IPS DF 19.7 (cell line): ENCODE results near the gene ADAM12.

ENCODE experiments used
- DNase-seq: peaks from one replicate; pipeline ENCODE4 v3.0.0-alpha.2; 2013; ENCODE audit warnings: low read depth, low spot score

The ADAM12 gene

GRCh38 chr10:126235091-126235978, 152.9 kb downstream of the ADAM12 start:
- no peak for DNase-seq

GRCh38 chr10:126234630-126235029, 153.6 kb downstream of the ADAM12 start:
- DNase-seq, result no peak

GRCh38 chr10:126233182-126234148, 154.8 kb downstream of the ADAM12 start:
- no peak for DNase-seq

- DNase-seq, result no peak
Measured at GRCh38 chr10:126230587-126230986, 157.7 kb downstream of the ADAM12 start.

GRCh38 chr10:126229686-126230085, 158.6 kb downstream of the ADAM12 start:
- no peak for DNase-seq

- DNase-seq, result no peak
Measured at GRCh38 chr10:126227762-126228134, 160.5 kb downstream of the ADAM12 start.

DNA sequence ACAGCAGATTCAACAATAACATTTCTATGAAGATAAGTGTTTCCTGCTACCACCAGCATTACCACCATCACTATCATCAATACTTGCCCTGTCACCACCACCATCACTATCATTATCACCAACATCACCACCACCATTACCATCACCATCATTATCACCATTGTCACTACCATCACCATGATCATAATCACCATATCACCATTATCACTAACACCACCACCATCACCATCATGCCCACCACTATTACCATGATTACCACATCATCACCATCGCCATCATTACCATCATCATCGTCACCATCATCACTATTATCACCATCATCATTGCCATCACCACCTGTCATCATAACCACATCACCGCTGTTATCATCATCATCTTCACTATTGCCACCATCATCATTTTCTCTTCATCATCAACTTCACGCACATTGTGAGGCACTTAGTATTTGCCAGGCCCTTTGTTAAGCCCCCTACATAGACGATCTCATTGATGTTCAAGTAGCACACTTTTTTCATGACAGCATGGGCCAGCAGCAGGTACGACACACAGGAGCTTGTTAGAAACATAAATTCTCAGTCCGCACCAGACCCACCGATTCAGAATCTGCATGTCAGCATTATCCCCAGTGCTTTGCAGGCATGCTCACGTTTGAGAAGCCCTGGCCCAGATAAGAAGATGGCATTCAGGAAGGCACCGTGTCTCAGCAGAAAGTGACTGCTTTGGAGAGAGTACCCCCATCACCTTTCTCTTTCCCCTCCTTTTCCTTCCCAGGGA, 161.1 kb downstream of the ADAM12 start:
- no peak for DNase-seq

- no peak for DNase-seq
Measured at GRCh38 chr10:126226205-126226604, 162.1 kb downstream of the ADAM12 start.

DNA sequence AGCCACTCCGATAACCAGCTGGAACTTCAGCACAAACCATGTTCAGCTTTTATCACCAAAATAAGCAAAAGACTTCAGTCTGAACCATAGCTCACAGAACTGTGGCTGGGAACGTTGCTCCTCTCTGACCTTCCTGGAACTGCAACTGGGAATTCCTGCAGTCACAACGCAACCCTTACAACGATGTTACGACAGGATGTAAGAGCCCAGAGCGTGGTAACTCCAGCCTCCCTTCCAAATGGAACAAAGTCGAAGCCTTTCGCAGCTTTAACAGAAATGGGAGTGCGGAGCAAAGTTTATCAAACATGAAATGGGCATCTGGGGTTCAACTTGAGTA, 162.6 kb downstream of the ADAM12 start:
- DNase-seq, result no peak

GRCh38 chr10:126224967-126225671, 163.2 kb downstream of the ADAM12 start:
- DNase-seq, result no peak

DNA sequence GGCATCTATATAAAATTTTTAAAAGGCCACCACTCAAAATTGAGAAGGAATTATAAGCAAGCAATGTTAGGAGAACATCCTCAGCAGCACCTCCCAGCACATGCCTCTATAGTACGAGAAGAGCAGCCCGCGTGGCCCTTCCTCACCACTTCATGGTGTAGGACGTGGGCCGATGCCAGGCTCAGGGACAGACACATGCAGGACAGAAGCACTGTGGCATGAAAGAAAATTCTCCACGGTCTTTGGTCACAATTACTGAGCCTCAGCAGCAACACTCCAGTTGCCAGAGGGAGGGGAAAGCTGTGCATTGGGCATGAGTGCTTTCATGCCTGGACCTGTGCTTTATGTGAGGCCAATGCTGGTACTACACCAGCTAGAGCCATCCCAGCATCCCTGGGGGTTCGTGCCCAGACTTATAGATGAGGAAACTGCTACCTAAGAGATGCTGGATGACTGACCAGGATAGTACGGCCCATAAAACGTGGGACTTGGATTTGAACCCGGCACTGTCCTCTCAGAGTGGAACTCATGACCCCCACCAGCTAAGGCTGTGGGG, 164.7 kb downstream of the ADAM12 start:
- no peak for DNase-seq

DNA sequence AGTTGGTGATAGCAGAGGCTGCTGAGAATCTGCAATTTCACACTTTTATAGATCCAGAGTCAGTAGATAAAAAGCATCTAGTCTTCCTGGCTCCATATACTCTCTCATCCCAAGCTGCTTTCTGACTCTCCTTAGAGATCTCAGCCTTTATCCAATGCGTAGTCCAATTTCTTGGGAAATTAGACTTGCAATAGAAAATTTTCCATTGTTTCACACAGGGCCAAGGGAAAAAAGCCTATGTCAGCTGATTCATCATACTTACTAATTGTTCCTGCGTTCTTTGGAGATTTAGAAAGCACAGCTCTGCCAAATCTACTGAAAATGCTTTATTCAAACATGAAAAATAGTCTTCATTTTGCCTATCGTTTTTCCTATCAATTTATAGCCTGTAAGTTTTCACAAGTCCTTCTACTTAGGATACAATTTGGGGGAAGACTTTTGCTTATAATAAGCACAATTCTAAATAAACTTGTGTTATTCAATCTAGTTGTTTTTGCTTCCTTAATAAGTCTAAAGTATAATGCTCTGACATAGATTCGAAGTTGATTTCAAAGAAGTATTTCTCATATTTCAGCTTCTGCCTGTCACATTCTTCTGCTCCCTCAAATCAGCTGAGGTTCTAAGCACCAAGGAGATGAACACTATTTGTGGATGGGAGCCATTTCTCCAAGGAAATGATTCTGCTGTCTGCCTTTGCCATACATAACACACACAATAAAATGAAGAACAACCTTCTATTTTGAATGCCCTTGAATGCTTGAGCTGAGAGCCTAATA, 165.4 kb downstream of the ADAM12 start:
- DNase-seq, result no peak

GRCh38 chr10:126221874-126222273, 166.4 kb downstream of the ADAM12 start:
- no peak for DNase-seq

DNA sequence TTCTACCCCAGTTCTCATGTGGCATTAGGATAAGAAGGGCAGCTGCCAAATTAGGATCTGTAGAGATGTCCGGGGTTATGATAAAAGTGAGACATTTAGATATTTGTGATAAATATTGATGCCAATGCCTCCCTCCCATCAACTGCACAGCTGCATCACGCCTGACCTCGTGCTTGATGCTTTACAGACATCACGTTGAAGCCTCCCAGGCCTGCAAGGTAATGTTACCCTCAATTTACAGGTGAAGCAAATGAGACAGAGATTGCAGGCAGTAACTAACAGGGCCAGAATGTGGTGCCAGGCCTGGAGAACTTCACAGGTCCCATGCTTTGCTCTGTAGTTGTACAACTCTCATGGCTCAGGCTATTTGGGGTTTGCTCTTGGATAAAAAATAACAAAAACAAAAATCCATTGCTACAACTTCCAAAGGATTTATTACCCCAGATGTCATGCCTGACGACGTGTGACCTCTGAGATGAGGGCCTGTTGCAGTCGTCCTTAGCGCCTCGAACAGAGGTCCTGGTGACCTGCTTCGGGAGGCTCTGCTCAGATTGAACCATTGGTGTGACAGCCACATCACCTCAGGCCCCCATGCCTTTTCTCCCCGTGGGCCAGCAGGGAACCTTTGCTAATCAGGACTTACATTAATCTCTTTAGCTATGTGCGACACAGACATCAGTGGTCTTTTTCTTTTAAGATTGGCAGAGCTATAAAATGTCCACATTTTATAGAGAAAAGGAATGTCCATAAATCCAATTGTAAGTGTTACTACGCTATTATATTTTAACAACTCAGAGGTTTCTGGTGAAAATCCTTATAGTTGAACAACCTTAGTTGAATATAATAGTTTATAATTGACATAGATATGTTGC, 169.3 kb downstream of the ADAM12 start:
- no peak for DNase-seq

GRCh38 chr10:126218174-126218573, 170.1 kb downstream of the ADAM12 start:
- DNase-seq, result no peak

DNA sequence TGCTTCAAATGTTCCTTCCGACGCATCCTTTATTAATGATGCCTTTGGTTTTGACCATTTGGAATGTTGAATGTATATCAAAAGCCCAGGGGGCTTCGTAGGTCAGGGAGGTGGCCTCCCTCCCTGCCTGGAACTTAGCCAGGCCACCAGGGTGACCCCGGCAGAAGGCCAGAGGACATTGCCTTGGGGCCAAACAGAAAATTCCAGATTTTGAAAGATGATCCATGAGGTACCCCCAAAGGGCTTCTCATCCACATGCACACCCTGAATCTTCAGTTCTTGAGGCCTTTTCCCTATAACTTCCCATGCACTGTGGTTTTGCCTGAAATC, 171.7 kb downstream of the ADAM12 start:
- DNase-seq, result no peak

DNA sequence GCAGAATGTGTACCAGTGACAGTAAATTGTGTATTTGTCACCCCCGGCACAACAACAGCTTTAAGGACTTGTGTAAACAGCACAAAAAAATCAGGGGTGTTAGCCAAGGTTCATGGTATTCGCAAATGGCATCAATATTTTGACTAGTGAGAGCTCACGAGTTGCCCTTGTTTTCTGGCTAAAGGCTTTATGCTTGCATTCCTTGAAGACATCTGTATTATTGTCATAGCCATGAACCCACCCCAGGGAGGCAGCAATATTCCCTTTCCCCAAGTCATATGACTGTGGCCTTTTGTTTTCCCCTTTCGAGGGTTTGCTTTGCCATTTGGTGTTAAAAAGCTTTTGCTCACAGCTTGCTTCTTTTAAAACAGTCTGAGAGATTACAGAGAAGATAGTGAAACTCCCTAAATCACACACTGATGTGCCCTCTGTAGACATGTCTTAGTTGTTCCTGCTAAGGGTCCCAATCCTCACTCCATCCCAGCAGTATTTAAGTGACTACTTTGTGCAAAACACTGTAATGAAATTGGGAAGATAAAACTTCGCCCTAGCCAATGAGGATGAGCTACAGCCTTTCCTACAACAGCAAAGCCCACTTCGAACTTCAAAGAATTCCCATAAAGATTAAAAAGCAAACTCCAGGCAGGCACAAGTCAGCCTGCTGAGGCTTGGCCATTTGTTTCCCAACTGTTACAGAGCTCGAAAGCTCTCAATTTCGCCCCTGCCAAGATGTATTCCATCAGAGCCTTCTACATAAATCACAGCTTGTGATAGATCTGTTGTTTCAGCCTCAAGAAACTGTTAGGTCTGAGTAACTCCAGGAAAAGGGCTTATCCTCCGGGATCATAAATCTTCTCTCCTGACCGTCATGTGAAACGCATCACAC, 172.3 kb downstream of the ADAM12 start:
- DNase-seq, result no peak

- no peak for DNase-seq
Measured at GRCh38 chr10:126214679-126215078, 173.6 kb downstream of the ADAM12 start.
